ENCODE data around the gene OLAH.
"Not testable (repeated sequence)": the region's sequence is repeated elsewhere in the genome, so short reads cannot be mapped to it uniquely, and the experiment has no call there.

Gene OLAH

DNA sequence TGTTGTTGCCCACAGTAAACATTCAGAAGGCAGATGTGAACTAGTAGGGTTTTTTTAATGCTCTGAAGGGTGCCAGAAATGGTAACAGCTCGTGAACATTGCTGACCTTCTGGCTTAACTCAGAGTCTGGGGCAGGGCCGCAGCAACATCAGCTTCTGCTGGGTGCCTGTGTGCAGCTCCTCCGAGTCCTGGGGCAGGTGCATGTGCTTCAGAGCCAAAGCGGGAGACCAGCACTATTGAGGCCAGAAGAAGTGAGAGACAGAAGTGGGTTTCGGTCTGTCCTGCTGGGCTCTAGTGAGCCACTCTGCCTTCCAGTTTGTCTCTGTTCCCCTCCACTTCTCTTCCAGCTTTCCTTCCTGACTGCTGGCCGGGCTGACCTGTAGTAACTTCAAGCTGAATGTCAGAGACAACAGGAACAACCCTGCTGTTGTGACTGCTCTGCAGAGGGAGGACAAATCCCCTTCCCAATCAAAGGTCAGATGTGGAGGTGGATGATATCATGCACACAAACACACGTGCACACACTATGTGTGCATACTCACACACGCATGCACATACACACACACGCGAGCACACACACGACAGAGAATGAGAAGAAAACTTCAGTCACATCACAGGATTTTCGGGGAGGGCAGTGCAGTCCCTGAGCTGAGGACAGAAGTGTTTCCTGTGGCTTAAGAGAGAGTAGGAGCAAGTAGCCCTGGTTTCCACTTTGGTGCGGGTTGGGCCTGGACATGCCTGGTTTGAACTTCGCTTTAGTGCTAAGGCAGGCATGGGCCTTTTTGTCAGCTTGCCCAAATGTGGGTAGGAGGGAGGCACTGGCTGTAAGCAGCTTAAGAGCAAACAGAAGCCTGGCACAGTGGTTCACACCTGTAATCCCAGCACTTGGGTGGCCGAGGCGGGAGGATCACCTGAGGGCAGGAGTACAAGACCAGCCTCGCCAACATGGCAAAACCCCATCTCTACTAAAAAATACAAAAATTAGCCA lies 19.4 kb upstream of the OLAH start:
- not testable (repeated sequence) for H3K9ac ChIP-seq (ENCODE audit: low read length); H3K4me2 ChIP-seq (ENCODE audit: low read length); H3K27ac ChIP-seq (ENCODE audit: low read length); H3K79me2 ChIP-seq (ENCODE audit: low read length); H3K4me1 ChIP-seq (ENCODE audit: low read length); H3K36me3 ChIP-seq (replicated peaks; ENCODE audit: low read depth, low read length); H4K20me1 ChIP-seq (ENCODE audit: insufficient read depth, low read length); H3K4me3 ChIP-seq (ENCODE audit: low read length); H2AFZ ChIP-seq (ENCODE audit: low read depth, low read length); H3K27me3 ChIP-seq (ENCODE audit: low read depth, low read length); H3K9me3 ChIP-seq (ENCODE audit: insufficient read depth, low read length)

DNA sequence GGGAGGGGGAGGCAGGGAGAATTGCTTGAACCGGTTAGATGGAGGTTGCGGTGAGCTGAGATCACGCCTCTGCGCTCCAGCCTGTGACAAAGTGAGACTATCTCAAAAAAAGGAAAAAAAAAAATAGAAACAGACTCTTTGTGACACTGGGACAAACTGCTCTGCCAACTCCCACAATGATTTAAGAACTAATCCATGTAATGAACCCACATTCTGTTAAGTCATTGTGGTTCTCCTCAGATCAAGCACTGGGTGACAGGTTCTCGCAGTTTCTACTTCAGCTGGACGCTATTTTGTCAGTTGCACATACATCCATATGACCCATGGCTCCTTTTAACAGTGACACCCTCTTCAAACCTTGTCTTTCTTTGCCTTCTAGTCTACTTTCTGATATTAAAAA lies 18.7 kb upstream of the OLAH start:
- not testable (repeated sequence) for H3K4me2 ChIP-seq (ENCODE audit: low read length)

DNA sequence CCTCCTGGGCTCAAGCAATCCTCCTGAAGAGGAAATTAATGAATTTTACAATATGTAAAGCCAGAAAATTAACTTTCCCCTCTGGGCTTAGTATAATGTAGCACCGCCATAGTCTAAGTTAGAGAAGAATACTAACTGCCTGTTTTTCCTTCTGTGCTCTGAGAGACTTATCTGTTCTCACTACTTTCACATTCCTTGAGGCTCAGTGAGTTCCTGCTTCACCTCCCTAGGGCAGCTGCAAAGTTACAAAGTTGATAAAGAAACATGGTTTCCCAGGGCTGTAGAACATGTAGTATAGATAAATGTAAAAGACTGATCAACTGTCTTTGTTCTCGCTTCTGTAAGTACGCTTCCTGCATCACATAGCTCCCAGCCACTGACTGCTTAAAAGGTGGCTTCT lies 16.0 kb upstream of the OLAH start:
- no peak overlapping the region for H3K4me2 ChIP-seq (ENCODE audit: low read length)

More for the DNA sequence above, 18.7 kb upstream of the OLAH start:
- H4K20me1 ChIP-seq (ENCODE audit: insufficient read depth, low read length); H2AFZ ChIP-seq (ENCODE audit: low read depth, low read length); H3K27ac ChIP-seq (ENCODE audit: low read length); H3K79me2 ChIP-seq (ENCODE audit: low read length); H3K4me1 ChIP-seq (ENCODE audit: low read length); H3K27me3 ChIP-seq (ENCODE audit: low read depth, low read length); H3K36me3 ChIP-seq (replicated peaks; ENCODE audit: low read depth, low read length); H3K4me3 ChIP-seq (ENCODE audit: low read length); H3K9ac ChIP-seq (ENCODE audit: low read length); H3K9me3 ChIP-seq (ENCODE audit: insufficient read depth, low read length): not testable (repeated sequence)

DNA sequence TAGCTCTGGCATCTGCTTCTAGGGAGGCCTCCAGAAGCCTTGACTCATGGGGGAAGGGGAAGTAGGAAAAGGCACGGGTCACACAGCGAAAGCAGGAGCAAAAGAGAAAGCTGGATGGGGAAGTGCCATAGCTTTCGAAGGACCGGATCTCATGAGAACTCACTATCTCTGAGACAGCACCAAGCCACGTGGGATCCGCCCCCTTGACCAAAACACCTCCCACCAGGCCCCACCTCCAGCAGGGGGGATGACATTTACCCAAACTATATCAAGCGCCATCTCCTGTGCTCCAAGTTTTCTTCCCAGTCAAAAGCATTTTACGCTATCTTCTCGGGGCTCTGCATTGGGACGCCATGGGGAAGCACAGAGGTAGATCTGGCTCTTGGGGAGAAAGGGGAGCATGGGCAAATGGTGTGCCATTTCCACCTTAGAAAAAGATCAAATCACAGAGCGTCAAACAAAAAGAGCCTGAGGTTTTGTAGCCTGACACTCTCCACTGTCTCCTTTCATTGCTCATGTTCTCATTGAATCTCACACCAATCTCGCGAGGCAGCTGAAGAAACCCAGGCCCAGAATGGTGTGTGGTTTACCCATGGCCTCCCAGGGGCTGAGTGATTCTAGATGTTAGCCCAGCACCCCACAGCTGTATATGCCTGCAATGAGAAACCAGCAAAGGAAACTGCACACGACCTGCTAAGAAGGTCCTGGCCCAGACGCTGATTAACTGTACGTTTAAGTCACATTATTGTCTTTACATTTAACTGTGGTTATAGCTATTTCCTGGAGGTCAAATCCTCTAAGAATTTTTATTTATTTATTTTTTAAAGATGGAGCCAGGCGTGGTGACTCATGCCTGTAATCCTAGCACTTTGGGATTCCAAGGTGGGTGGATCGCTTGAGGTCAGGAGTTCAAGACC lies 8.1 kb upstream of the OLAH start:
- peak overlapping the region; percentile 28 for H3K4me2 ChIP-seq (ENCODE audit: low read length)
- no peak overlapping the region for H2AFZ ChIP-seq (ENCODE audit: low read depth, low read length)
- H3K9ac ChIP-seq (ENCODE audit: low read length): no peak overlapping the region
- peaks cover 9% of the 10 kb centered on the region for H3K4me1 ChIP-seq (ENCODE audit: low read length)
- no peak overlapping the region for H3K27ac ChIP-seq (ENCODE audit: low read length)
- no peaks in the 10 kb centered on the region for H3K79me2 ChIP-seq (ENCODE audit: low read length)
- no peak for TF ChIP-seq EZH2phosphoT487 (IDR thresholded peaks at IDR 0.05; ENCODE audit: low read depth)
- TF ChIP-seq, protein P1, sequence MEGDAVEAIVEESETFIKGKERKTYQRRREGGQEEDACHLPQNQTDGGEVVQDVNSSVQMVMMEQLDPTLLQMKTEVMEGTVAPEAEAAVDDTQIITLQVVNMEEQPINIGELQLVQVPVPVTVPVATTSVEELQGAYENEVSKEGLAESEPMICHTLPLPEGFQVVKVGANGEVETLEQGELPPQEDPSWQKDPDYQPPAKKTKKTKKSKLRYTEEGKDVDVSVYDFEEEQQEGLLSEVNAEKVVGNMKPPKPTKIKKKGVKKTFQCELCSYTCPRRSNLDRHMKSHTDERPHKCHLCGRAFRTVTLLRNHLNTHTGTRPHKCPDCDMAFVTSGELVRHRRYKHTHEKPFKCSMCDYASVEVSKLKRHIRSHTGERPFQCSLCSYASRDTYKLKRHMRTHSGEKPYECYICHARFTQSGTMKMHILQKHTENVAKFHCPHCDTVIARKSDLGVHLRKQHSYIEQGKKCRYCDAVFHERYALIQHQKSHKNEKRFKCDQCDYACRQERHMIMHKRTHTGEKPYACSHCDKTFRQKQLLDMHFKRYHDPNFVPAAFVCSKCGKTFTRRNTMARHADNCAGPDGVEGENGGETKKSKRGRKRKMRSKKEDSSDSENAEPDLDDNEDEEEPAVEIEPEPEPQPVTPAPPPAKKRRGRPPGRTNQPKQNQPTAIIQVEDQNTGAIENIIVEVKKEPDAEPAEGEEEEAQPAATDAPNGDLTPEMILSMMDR (IDR thresholded peaks at IDR 0.05; ENCODE audit: low read depth, low read length): no peak
- H3K4me3 ChIP-seq (ENCODE audit: low read length): no peak overlapping the region
- H3K27me3 ChIP-seq (ENCODE audit: low read depth, low read length): no peaks in the 10 kb centered on the region
- H3K9me3 ChIP-seq (ENCODE audit: insufficient read depth, low read length): no peaks in the 10 kb centered on the region
- H3K36me3 ChIP-seq (replicated peaks; ENCODE audit: low read depth, low read length): no peaks in the 10 kb centered on the region
- no peaks in the 10 kb centered on the region for H4K20me1 ChIP-seq (ENCODE audit: insufficient read depth, low read length)

More for the DNA sequence above, 16.0 kb upstream of the OLAH start:
- Histone ChIP-seq H3K4me1 (ENCODE audit: low read length) (no peaks in the 10 kb centered on the region; the same call in 1 of the 2 replicates), H3K4me3 (ENCODE audit: low read length) (no peak overlapping the region), H3K9ac (ENCODE audit: low read length) (no peak overlapping the region), H3K36me3 (replicated peaks; ENCODE audit: low read depth, low read length) (no peaks in the 10 kb centered on the region), H4K20me1 (ENCODE audit: insufficient read depth, low read length) (no peaks in the 10 kb centered on the region), H3K27ac (ENCODE audit: low read length) (no peak overlapping the region), H3K9me3 (ENCODE audit: insufficient read depth, low read length) (no peaks in the 10 kb centered on the region), H3K27me3 (ENCODE audit: low read depth, low read length) (no peaks in the 10 kb centered on the region), H3K79me2 (ENCODE audit: low read length) (no peaks in the 10 kb centered on the region), H2AFZ (ENCODE audit: low read depth, low read length) (no peak overlapping the region)
- TF ChIP-seq, protein P1 (IDR thresholded peaks at IDR 0.05; ENCODE audit: low read depth, low read length): no peak
- TF ChIP-seq EZH2phosphoT487 (IDR thresholded peaks at IDR 0.05; ENCODE audit: low read depth): no peak
